Activated CD4-positive, alpha-beta T cell treated with anti-CD3 and anti-CD28 coated beads, Interleukin-2, amount 50 U/mL, for 24 hours (primary cell): ENCODE data around the gene DOCK8.

Experiments used
- DNase-seq, 2 donors: peaks; one replicate each; pipeline ENCODE4 v3.0.0-alpha.2; 2020; ENCODE audit warnings: low read depth in 1 of 2, low spot score in 1 of 2

DOCK8 gene

GRCh38 chr9:453832-454231 lies 239.2 kb downstream of the DOCK8 start:
- no peak for DNase-seq

GRCh38 chr9:456365-456764 lies 241.7 kb downstream of the DOCK8 start:
- DNase-seq, result no peak

- no peak for DNase-seq
Measured at GRCh38 chr9:458590-458989, 243.9 kb downstream of the DOCK8 start.

GRCh38 chr9:459491-460444 lies 245.1 kb downstream of the DOCK8 start:
- no peak for DNase-seq

- no peak for DNase-seq
Measured at GRCh38 chr9:462121-462520, 247.5 kb downstream of the DOCK8 start.

DNA sequence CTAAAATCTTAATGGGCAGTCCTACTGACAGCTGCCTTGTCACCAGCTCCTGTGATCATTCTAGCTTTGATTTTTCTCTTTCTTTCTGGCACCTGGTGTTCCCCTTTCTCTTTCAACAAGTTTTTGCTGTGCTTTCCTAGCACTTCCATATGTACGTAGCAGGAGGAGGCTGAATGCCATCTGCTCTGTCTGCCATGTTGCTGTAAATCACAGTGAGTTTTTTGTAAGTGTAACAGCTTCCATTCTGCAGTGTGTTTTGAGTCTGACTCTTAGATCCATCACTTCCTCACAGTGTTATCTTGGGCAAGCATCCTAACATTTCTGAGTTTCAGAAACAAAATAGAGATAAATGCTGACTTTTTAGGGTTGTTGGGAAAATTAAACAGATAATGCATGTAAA lies 247.9 kb downstream of the DOCK8 start:
- DNase-seq, result no peak

DNA sequence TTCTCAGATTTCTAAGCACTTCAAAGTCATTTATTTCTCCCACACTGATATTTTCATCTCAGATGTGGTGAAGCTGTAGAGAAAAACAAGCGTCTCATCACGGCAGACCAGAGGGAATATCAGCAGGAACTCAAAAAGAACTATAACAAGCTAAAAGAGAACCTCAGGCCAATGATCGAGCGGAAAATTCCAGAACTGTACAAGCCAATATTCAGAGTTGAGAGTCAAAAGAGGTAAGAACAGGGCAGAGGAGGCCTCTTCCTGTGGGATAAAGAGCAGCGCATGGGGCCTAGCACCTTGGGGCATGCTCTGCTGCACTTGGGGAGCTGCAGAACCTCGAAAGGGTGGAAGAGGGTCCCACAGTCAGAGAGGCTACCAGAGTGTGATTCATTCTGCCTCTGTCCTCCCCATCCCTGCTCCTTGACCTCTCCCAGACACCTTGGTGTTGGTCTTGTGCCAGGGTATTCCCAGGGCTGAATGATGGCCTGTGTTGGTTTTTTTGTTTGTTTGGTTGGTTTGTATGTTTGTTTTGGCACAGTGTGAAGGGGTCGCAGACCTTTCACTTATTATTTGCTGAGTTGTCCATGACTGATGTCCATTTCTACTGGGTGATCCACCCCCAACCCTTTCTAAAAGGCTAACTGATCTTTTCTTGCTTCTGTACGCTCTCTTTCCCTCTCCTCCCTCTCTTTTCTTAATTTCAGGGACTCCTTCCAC lies 248.9 kb downstream of the DOCK8 start:
- DNase-seq, result no peak

- DNase-seq, result no peak
Measured at GRCh38 chr9:466747-467146, 252.1 kb downstream of the DOCK8 start.

DNA sequence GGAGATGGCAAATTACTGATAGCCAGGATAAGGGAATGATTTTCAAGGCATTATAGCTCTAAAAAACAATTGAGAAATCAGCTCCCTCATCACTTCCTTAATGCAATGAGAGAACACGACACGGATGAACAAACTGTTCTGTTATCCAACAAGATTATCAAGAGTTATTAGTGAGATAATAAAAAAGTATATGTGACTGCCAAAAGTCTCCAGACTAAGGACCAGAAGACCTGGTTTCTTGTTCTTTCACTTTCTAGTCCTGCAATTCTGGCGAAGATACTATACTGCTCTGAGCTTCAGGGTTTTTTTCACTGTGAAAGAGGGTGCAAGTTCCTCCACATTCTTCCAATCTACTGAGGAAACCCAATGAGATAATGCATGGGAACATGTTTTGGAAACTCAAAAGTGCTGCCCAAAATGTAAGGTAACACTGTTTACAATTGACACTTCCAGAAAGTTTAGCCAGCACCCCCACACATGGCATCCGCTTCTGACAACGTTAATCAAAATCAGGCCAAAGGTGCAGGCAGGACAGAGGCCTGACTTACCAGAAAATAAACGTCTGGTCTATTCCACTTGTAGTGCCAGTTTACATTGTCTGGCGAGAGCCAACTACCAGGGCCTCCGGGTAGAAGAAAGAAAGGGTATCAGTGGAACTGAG lies 254.2 kb downstream of the DOCK8 start:
- DNase-seq, result no peak

GRCh38 chr9:469672-470551 lies 255.2 kb downstream of the DOCK8 start:
- DNase-seq, result peak; percentile 70 to 81

DNA sequence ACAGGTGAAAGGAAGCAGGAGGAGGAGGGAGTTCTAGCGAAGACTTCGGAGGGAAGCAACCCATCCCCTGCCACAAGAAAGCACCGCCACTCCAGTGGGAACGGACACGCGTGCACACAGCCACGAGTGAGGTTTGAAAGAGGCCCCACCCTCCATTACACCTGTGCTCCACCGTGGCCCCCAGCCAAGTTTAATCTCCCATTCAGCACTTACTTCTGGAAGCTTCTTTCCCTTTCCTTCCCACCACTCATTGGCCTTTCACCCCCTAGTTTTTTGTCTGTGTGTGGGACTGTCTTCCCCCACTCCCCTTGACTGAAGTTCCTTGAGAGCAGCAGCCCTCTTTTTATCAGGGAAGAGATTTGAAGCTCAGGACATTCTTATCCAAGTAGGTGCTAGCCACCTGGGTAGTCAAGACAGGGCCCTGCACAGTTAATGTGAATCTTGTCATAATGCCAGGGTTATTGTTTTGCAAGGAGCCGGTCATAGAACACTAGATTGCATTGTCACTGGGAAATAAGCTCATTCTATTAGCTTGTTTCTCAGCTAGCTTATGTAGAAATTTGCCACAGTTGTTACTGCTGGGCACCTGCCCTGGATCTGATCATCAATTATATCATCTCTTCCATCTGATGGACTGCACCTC lies 256.0 kb downstream of the DOCK8 start:
- DNase-seq, result no peak

- no peak for DNase-seq
Measured at GRCh38 chr9:471320-471719, 256.7 kb downstream of the DOCK8 start.

DNA sequence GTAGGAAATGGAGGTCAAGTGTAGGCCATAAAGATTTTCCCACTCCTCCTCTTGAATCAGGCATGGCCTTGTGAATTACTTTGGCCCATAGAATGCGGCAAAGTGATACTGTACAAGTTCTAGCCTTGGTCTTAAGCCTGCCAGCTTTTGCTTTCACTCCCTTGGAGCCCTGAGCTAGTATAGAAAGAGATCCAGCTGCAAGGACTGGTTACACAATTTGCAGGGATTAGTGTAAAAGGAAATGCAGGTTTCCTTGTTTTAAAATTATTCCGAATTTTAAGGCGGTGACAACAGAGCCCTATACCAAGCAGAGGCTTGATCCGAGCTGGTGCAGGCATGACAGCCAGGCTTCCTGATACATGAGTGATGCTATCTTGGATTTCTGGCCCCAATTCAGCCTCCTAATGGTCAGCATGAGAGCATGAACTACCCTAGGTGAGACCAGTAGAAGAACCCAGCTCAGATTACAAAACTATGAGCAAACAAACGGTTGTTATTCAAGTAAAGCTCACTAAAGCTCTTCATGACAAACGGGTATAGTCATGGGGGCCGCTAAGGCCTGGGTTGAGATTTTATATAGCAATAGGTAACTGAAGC lies 257.9 kb downstream of the DOCK8 start:
- no peak for DNase-seq

DNA sequence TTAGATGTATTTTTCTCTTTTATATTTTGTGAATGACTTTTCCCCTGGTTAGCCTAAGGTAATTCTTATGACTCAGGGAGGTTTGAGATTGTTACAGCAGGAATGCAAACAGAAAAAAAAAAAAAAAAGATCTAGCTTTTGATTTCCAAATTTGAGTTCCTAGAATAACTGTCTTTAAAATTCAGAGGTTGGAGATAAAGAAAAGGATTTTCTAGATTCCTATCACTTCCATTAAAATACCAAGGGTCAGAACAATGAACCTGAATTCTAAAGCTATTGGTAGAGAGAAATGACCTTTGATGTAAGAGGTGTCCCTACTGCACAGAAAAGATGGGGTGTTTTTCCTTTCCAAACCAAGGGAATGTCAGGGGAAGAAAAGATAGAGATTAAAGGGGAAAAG lies 262.5 kb downstream of the DOCK8 start:
- no peak for DNase-seq

GRCh38 chr9:479304-479970 lies 264.8 kb downstream of the DOCK8 start:
- DNase-seq, result no peak

GRCh38 chr9:479971-480350 lies 265.3 kb downstream of the DOCK8 start:
- no peak for DNase-seq

DNA sequence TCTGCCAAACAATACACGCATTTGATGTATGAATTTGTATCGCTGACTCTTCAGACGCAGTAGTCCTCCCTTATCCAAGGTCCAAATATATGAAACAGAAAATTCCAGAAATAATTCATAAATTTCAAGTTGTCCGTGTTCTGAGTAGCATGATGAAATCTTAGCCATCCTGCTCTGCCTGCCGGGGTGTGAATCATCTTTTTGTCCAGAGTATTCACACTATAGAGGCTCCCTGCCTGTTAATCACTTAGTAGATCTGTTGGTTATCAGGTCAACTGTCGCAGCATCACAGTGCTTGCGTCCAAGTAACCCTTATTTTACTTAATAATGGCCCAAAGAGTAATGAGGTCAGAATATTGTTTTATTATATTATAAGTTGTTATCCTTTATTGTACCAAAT lies 268.1 kb downstream of the DOCK8 start:
- no peak for DNase-seq

DNA sequence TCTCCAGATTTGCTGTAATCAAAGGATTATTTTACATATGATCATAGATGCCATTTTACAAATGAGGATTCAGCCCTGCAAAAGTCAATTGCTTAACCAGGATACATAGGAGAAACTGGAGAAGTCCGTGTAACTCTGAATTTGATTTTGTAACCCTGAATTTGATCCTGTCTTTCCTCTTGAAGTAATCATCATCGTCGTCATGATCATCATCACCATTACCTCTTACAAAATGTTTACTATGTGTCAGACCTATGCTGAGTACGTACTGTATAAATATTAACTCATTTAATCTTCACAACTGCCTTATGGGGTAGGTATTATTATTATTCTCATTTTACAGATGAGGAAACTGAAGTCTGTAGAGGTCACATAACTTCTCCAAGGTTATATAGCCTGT lies 271.5 kb downstream of the DOCK8 start:
- DNase-seq, result no peak

- DNase-seq, result no peak
Measured at GRCh38 chr9:487429-487828, 272.8 kb downstream of the DOCK8 start.

DNA sequence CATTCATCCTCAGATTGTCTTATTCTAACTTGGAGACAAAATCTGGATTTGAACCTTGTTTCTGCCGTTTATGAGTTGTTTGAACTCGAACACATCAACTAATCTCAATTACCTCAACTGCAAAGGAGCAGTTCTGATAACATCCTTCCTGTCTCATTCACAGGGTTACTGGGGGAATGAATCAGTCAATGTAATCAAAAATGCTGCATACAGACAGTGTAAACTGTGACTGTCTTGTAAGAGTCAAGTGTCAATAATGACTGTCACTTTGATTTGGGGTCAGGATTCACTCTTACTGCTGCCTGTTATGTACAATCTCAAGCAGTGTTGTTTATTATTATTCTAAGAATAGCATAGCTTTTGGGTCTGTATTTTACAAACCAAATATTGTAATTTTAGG lies 273.8 kb downstream of the DOCK8 start:
- DNase-seq, result no peak
